ENCODE measurements around the gene GRK5.

- TF ChIP-seq FOXA1 (IDR thresholded peaks at IDR 0.05), result no peak
- no peak for TF ChIP-seq PKNOX1 (IDR thresholded peaks at IDR 0.05)
- no peak for TF ChIP-seq BHLHE40 (IDR thresholded peaks at IDR 0.05; ENCODE audit: borderline replicate concordance)
- no peak for TF ChIP-seq ZNF384 (IDR thresholded peaks at IDR 0.05)
- TF ChIP-seq TARDBP (IDR thresholded peaks at IDR 0.05), result no peak
- TF ChIP-seq FOXM1 (IDR thresholded peaks at IDR 0.05; ENCODE audit: borderline replicate concordance), result no peak
- no peak for TF ChIP-seq NFRKB (IDR thresholded peaks at IDR 0.05)
- no peak for TF ChIP-seq ARNT (IDR thresholded peaks at IDR 0.05)
- TF ChIP-seq FOXK2 (IDR thresholded peaks at IDR 0.05), result no peak
- no peak for TF ChIP-seq SP1 (IDR thresholded peaks at IDR 0.05)
Measured at GRCh38 chr10:119457966-119458766, 250.8 kb downstream of the GRK5 start.

Measured in HEK293T (cell line).